HFFc6 (cell line): ENCODE measurements around the gene HAP1. TPM values are rescaled to one million over a fixed set of nuclear protein-coding genes. Genes with fewer than 3 reads are reported as not detected.

Source experiments
- DNase-seq: peaks from one replicate; pipeline ENCODE4 v3.0.0-alpha.2; 2018
- H3K27ac Mint-ChIP-seq: 2 replicates; pipeline ENCODE4 v1.8.0; 2020; ENCODE audit warnings: mild to moderate bottlenecking, mixed read lengths
- H3K27me3 Mint-ChIP-seq: 2 replicates; pipeline ENCODE4 v1.8.0; 2021; ENCODE audit warnings: mild to moderate bottlenecking, moderate library complexity, mixed read lengths; ENCODE audit not compliant: insufficient read depth
- H3K36me3 Mint-ChIP-seq: 2 replicates; pipeline ENCODE4 v1.8.0; 2021; ENCODE audit warnings: low read depth, mixed read lengths
- H3K4me1 Mint-ChIP-seq: 2 replicates; pipeline ENCODE4 v1.8.0; 2020; ENCODE audit warnings: low read depth, mixed read lengths
- H3K4me3 Mint-ChIP-seq: 2 replicates; pipeline ENCODE4 v1.8.0; 2020; ENCODE audit warnings: mild to moderate bottlenecking, moderate library complexity, mixed read lengths
- H3K9me3 Mint-ChIP-seq: 2 replicates; pipeline ENCODE4 v1.8.0; 2020; ENCODE audit warnings: mild to moderate bottlenecking, mixed read lengths
- total RNA-seq, 6 experiments: library from RNA; stranded (reverse); fragmentation: NEBNext Ultra II Directional; extraction: Animal tissue kit (Norgen Biotek cat#: 25700); gene quantifications; 2 replicates in 1 of 6; 3 replicates in 5 of 6; pipeline ENCODE4 v1.2.3, GENCODE V29; 2021
- TF ChIP-seq, protein P1 (sequence below): fragments of 200-600 bp; sonication (generic); IDR thresholded peaks from 2 replicates; pipeline ENCODE4 v1.5.0; 2021; ENCODE audit warnings: antibody characterized with exemption, mild to moderate bottlenecking

HAP1 gene
- total RNA-seq, 6 experiments from 2014 or later = 0.09 to 0.12 TPM; not detected in 4

DNA sequence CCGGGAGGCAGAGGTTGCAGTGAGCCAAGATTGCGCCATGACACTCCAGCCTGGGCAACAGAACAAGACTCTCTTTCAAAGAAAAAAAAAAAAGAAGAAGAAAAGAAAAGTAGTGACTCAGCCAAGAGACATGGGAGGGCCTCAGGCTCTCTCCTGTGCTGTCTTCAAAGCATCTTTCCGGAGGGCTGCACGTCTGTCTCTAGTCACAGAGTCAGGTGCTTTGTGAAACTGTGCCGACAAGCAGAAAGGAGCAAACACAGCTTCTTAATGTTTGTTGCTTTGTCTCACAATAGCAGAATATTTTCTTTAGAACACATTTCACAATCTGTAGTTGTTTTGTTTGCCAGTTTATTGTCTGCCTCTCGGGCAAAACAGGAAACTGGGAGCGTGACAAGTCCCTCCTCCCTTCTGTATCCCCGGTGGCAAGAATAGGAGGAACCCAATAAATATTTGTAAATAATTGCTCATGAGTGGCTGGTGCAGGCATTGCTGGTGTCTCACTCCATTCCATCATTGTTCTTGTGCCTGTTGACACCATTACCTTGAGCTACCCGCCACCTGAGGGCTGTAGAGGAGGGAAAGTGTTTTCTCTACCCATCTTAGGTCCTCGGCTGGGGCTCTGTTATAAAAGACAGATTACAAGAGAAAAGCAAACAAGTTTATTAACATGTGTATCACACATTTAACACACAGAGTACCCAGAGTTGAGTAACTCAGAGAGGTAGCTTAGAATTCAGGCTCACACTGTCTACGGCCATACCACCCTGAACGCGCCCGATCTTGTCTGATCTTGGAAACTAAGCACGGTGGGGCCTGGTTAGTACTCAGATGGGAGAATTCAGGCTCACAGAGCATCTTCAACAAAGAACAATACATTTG lies 16.8 kb downstream of the HAP1 start:
- peaks cover 8% of the 10 kb centered on the region for H3K4me1 Mint-ChIP-seq
- peaks cover 21% of the 10 kb centered on the region for H3K27me3 Mint-ChIP-seq
- DNase-seq = peak; percentile 52
- H3K27ac Mint-ChIP-seq = no peak overlapping the region; the same call in 1 of the 2 replicates
- TF ChIP-seq, protein P1, sequence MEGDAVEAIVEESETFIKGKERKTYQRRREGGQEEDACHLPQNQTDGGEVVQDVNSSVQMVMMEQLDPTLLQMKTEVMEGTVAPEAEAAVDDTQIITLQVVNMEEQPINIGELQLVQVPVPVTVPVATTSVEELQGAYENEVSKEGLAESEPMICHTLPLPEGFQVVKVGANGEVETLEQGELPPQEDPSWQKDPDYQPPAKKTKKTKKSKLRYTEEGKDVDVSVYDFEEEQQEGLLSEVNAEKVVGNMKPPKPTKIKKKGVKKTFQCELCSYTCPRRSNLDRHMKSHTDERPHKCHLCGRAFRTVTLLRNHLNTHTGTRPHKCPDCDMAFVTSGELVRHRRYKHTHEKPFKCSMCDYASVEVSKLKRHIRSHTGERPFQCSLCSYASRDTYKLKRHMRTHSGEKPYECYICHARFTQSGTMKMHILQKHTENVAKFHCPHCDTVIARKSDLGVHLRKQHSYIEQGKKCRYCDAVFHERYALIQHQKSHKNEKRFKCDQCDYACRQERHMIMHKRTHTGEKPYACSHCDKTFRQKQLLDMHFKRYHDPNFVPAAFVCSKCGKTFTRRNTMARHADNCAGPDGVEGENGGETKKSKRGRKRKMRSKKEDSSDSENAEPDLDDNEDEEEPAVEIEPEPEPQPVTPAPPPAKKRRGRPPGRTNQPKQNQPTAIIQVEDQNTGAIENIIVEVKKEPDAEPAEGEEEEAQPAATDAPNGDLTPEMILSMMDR = no peak
- no peaks in the 10 kb centered on the region for H3K9me3 Mint-ChIP-seq
- peak overlapping the region; percentile 32; the same call in 1 of the 2 replicates for H3K4me3 Mint-ChIP-seq
- no peaks in the 10 kb centered on the region for H3K36me3 Mint-ChIP-seq

DNA sequence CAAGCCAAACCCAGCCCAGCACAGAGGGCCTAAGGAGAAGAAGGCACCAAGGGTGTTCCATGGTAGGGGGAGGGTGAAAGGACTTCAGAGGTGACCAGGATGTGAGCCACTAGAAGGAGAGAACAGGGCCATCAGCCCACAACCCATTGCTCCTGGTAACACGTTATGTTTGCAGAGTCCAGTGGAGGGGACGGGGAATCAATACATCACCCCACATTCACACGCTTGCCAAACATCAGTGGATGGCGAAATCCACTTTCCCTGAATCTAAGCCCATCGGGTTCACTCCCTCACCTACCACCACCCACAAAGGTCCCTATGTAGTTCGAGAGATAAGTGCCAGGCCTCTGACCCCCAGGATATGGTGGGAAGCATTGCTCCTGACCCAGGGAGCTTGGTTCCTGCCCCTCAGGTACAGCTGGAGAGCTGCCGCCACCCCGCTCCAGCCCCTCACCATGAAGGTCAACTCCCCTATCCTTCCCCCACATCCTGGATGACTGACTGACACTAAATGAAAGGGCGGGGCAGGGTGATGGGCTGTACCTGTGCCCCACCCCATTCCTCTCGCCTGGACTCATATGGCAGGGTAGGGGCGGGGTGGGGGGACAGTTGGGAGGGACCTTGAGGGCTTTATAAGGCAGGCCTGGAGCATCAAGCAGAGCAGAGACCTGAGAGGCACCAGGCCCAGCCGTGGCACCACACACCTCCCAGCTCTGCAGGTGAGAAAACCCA lies 22.6 kb downstream of the HAP1 start, which contains the start of gene GAST:
GAST (plus strand) TSS at position 663 of the 732 bp plus-strand sequence. CDS start 3,106 bp downstream, outside the sequence.
- Mint-ChIP-seq H3K36me3 (no peaks in the 10 kb centered on the region), H3K4me3 (no peak within 1 kb of the TSS), H3K27ac (no peak within 1 kb of the TSS), H3K27me3 (peaks cover 16% of the 10 kb centered on the region), H3K4me1 (peaks cover 8% of the 10 kb centered on the region), H3K9me3 (no peaks in the 10 kb centered on the region)
- no peak for DNase-seq
- TF ChIP-seq, protein P1 = no peak

DNA sequence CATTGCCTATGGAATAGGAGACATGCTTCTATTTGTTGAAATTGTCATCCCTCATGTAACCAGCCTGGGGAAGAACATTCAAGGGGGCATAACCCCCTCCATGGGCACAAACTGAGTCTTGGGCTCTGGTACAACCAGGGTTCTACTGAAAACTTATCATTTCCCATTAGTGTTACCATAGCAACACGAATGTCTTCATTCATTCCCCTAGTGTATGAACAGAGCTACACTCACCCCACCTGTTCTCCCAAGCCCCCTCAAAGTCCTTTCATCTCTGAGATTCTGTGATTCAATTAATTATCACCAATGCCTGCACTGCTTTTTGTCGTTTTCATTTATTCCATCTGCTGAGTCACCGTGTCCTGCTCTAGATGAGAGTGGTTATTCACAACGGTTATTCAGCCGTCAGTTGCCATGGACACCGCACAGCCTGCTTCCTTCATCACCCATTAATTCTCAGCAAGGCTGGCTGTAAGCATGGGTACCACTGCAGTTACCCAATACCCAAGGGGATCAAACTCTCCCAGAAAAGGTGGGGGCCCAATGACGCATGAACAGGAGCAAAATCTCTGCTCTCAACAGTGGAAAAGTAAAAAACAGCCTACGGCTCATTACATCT lies 23.9 kb downstream of the HAP1 start:
- H3K4me3 Mint-ChIP-seq = no peak overlapping the region

DNA sequence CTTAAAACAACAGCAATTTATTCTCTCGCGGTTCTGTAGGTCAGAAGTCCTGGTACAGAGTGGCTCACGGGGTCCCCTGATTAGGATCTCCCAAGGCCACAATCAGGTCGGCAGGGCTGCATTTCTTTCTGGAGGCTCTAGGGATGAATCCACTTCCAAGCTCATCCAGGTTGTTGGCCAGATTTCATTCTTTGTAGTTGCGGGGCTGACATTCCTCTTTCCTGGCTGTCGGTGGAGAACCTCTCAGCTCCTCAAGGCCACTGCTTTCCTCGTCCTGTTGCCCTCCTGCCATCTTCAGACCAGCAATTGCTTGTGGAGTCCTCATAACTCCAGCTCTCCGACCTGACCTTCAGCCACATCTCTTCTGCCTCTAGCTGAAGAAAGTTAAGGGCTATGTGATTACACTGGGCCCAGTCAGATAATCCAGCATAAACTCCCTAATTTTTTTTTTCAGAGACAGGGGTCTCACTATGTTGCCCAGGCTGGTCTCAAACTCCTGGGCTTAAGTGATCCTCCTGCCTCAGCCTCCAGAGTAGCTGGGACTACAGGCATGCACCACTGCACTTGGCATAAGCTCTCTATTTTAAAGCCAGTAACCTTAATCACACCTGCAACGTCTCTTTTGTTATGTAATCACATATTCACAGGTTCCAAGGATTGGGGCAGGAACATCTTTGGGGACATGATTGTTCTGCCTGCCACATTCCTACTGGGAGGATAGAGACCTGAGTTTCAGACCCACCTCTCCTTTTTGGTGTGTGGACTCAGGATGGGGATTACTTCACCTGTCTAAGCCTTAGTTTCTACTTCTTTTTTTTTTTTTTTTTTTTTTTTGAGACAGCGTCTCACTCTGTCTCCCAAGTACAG lies 26.4 kb downstream of the HAP1 start:
- Mint-ChIP-seq H3K36me3 (no peaks in the 10 kb centered on the region), H3K27me3 (peaks cover 20% of the 10 kb centered on the region), H3K4me3 (no peak overlapping the region), H3K9me3 (no peaks in the 10 kb centered on the region), H3K27ac (no peak overlapping the region), H3K4me1 (peaks cover 17% of the 10 kb centered on the region)
- DNase-seq = no peak
- TF ChIP-seq, protein P1 = no peak

More for the DNA sequence above, 23.9 kb downstream of the HAP1 start:
- DNase-seq = peak; percentile 74
- Mint-ChIP-seq H3K27me3 (peaks cover 22% of the 10 kb centered on the region), H3K36me3 (no peaks in the 10 kb centered on the region), H3K9me3 (no peaks in the 10 kb centered on the region), H3K4me1 (peaks cover 10% of the 10 kb centered on the region), H3K27ac (peak overlapping the region; percentile 20; the same call in 1 of the 2 replicates)
- TF ChIP-seq, protein P1 = no peak
